ENCODE results near the gene UBE2QL1. TPM values are rescaled to one million over a fixed set of nuclear protein-coding genes. Genes with fewer than 3 reads are reported as not detected.

Gene UBE2QL1
- total RNA-seq, 4 donors from 2014 or later: 0.15 to 1.4 (median 0.28) TPM

- ATAC-seq: no peak
- H3K27me3 ChIP-seq: peaks cover 28% of the 10 kb centered on the region
- no peaks in the 10 kb centered on the region for H3K9me3 ChIP-seq
- H3K27ac ChIP-seq: no peak overlapping the region
- H3K36me3 ChIP-seq: no peaks in the 10 kb centered on the region
- TF ChIP-seq POLR2A (IDR thresholded peaks at IDR 0.05) (no peak), POLR2AphosphoS5 (IDR thresholded peaks at IDR 0.05) (no peak), EP300 (IDR thresholded peaks at IDR 0.05) (no peak)
- TF ChIP-seq, protein P1, sequence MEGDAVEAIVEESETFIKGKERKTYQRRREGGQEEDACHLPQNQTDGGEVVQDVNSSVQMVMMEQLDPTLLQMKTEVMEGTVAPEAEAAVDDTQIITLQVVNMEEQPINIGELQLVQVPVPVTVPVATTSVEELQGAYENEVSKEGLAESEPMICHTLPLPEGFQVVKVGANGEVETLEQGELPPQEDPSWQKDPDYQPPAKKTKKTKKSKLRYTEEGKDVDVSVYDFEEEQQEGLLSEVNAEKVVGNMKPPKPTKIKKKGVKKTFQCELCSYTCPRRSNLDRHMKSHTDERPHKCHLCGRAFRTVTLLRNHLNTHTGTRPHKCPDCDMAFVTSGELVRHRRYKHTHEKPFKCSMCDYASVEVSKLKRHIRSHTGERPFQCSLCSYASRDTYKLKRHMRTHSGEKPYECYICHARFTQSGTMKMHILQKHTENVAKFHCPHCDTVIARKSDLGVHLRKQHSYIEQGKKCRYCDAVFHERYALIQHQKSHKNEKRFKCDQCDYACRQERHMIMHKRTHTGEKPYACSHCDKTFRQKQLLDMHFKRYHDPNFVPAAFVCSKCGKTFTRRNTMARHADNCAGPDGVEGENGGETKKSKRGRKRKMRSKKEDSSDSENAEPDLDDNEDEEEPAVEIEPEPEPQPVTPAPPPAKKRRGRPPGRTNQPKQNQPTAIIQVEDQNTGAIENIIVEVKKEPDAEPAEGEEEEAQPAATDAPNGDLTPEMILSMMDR (IDR thresholded peaks at IDR 0.05): no peak
- 70 to 84% methylated on average over 2 to 4 of the region's 10 CpGs for WGBS, 2 donors (ENCODE audit: low coverage in 1 of 2)
- no peaks in the 10 kb centered on the region for H3K4me1 ChIP-seq
- no peak overlapping the region for H3K4me3 ChIP-seq
These were observed 41.1 kb downstream of the UBE2QL1 start for GRCh38 chr5:6489643-6490185.

DNA sequence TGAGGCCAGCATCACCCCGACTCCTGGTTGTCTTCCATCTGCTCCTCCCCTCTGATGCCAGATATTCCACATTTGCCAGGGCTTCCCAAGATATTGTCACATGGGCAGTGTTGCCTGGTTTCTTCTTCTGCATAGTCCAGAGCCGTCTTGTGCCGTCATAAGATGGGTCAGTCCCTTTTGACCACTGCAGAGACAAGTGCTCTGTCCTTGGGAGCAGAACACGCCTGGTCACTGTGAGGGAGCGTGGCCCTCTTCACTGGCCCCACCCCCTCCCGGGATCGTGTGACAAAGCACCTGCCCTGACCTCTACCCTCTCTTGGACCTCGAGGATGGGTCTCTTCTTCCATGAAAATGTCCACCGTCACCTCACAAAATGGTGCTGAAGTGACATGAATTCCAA, 41.6 kb downstream of the UBE2QL1 start:
- TF ChIP-seq EP300 (IDR thresholded peaks at IDR 0.05) (no peak), POLR2AphosphoS5 (IDR thresholded peaks at IDR 0.05) (no peak), POLR2A (IDR thresholded peaks at IDR 0.05) (no peak)
- TF ChIP-seq, protein P1 (IDR thresholded peaks at IDR 0.05): no peak
- H3K27ac ChIP-seq: no peak overlapping the region
- no peak for ATAC-seq
- no peaks in the 10 kb centered on the region for H3K9me3 ChIP-seq
- WGBS, 2 donors (ENCODE audit: low coverage in 1 of 2): 90% methylated on average over 2 to 4 of the region's 9 CpGs
- peaks cover 33% of the 10 kb centered on the region for H3K27me3 ChIP-seq
- H3K36me3 ChIP-seq: no peaks in the 10 kb centered on the region
- H3K4me3 ChIP-seq: no peak overlapping the region
- no peaks in the 10 kb centered on the region for H3K4me1 ChIP-seq

- 42 to 59% methylated on average over 3 of the region's 3 CpGs for WGBS, 2 donors (ENCODE audit: low coverage in 1 of 2)
- H3K4me1 ChIP-seq: no peaks in the 10 kb centered on the region
- ATAC-seq: no peak
These were observed 42.0 kb downstream of the UBE2QL1 start for GRCh38 chr5:6490693-6491092.

GRCh38 chr5:6491196-6491918, 42.7 kb downstream of the UBE2QL1 start:
- 56 to 69% methylated on average over 12 to 22 of the region's 32 CpGs for WGBS, 2 donors (ENCODE audit: low coverage in 1 of 2)
- no peaks in the 10 kb centered on the region for H3K9me3 ChIP-seq
- H3K4me3 ChIP-seq: no peak overlapping the region
- no peak for ATAC-seq
- TF ChIP-seq, protein P1 (IDR thresholded peaks at IDR 0.05): no peak
- no peak for TF ChIP-seq POLR2AphosphoS5 (IDR thresholded peaks at IDR 0.05)
- no peak for TF ChIP-seq POLR2A (IDR thresholded peaks at IDR 0.05)
- TF ChIP-seq EP300 (IDR thresholded peaks at IDR 0.05): no peak
- H3K27me3 ChIP-seq: peaks cover 32% of the 10 kb centered on the region
- H3K27ac ChIP-seq: no peak overlapping the region
- no peaks in the 10 kb centered on the region for H3K36me3 ChIP-seq
- H3K4me1 ChIP-seq: no peaks in the 10 kb centered on the region

More at GRCh38 chr5:6490693-6491092, 42.0 kb downstream of the UBE2QL1 start:
- H3K27me3 ChIP-seq: peaks cover 34% of the 10 kb centered on the region
- no peaks in the 10 kb centered on the region for H3K9me3 ChIP-seq
- TF ChIP-seq, protein P1 (IDR thresholded peaks at IDR 0.05): no peak
- no peak for TF ChIP-seq POLR2AphosphoS5 (IDR thresholded peaks at IDR 0.05)
- H3K27ac ChIP-seq: no peak overlapping the region
- H3K36me3 ChIP-seq: no peaks in the 10 kb centered on the region
- H3K4me3 ChIP-seq: no peak overlapping the region

- Histone ChIP-seq H3K27ac (no peak overlapping the region), H3K36me3 (no peaks in the 10 kb centered on the region), H3K9me3 (no peaks in the 10 kb centered on the region), H3K4me3 (no peak overlapping the region), H3K4me1 (no peaks in the 10 kb centered on the region), H3K27me3 (peaks cover 27% of the 10 kb centered on the region)
- TF ChIP-seq POLR2A (IDR thresholded peaks at IDR 0.05): no peak
- TF ChIP-seq, protein P1 (IDR thresholded peaks at IDR 0.05): no peak
- no peak for TF ChIP-seq POLR2AphosphoS5 (IDR thresholded peaks at IDR 0.05)
- TF ChIP-seq EP300 (IDR thresholded peaks at IDR 0.05): no peak
- WGBS, 2 donors (ENCODE audit: low coverage in 1 of 2): 72% methylated on average over 6 of the region's 13 CpGs; no CpG with 5 or more reads in 1 of the 2 donors
- no peak for ATAC-seq
These were observed 43.2 kb downstream of the UBE2QL1 start for GRCh38 chr5:6491919-6492290.

Data from gastroesophageal sphincter (tissue), 4 donors.